SK-N-MC (cell line): Measurements from ENCODE around the gene CTDSP2.

Experiments
- EZH2 ChIP-seq: fragments of 200-600 bp; sonication (generic); IDR thresholded peaks from one replicate; pipeline ENCODE4 v1.6.1; 2017; ENCODE audit warnings: antibody characterized with exemption
- FOXP2 ChIP-seq: optimal IDR thresholded peaks from 2 replicates; pipeline ENCODE3; 2011; ENCODE audit warnings: mild to moderate bottlenecking, moderate library complexity; ENCODE audit not compliant: insufficient read depth; ENCODE audit errors: extremely low read length, control extremely low read depth
- POLR2AphosphoS5 ChIP-seq: IDR thresholded peaks from 2 replicates; pipeline ENCODE4 v1.6.1; 2012; ENCODE audit warnings: mild to moderate bottlenecking, low read depth, low read length, borderline replicate concordance

DNA sequence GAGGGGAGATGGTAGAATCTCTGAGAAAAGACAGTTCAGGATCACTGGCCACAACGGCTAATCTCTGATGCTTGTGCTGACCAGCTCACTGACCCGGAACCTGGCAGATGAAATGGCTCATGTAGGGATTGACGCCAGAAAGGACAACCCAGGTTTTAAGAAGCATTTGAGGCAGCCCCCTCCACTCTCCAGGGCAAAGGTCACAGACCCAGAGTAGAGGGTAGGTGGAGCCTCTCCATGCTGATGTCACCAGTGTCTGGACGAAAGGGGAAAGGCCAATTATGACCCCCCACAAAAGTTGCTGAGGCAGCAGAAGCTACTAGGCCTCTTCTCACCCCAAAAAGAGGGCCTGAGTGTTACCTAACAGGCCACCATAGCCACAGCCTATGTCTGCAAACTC, 75.8 kb downstream of the CTDSP2 start:
- no peak for TF ChIP-seq POLR2AphosphoS5
- TF ChIP-seq EZH2: no peak
- no peak for TF ChIP-seq FOXP2
